Measurements from ENCODE around the gene FAM174B.

- TF ChIP-seq CTCF (IDR thresholded peaks at IDR 0.05) (no peak), POLR2A (IDR thresholded peaks at IDR 0.05) (no peak)
Observed at GRCh38 chr15:92610101-92610520, 45.5 kb downstream of the FAM174B start.

Data from adrenal gland (tissue), 5 donors.